Parathyroid adenoma (tissue), 2 donors: ENCODE results near the gene FGF4.

Experiments used
- H2AFZ ChIP-seq: fragments of 300-600 bp; sonication (generic); one replicate; pipeline ENCODE4 v1.7.0; 2017; ENCODE audit warnings: antibody characterized with exemption, mild to moderate bottlenecking
- H3K27ac ChIP-seq: fragments of 300-600 bp; sonication (generic); one replicate; pipeline ENCODE4 v1.7.0; 2017
- H3K27me3 ChIP-seq: fragments of 300-600 bp; sonication (generic); one replicate; pipeline ENCODE4 v1.7.0; 2017; ENCODE audit warnings: low read length; ENCODE audit not compliant: control insufficient read depth, insufficient read depth
- H3K36me3 ChIP-seq: fragments of 300-600 bp; sonication (generic); one replicate; pipeline ENCODE4 v1.7.0; 2017; ENCODE audit warnings: low read length; ENCODE audit not compliant: control insufficient read depth, insufficient read depth
- H3K4me1 ChIP-seq: fragments of 300-600 bp; sonication (generic); one replicate; pipeline ENCODE4 v1.7.0; 2017; ENCODE audit warnings: control low read depth
- H3K4me2 ChIP-seq: fragments of 300-600 bp; sonication (generic); one replicate; pipeline ENCODE4 v1.7.0; 2017; ENCODE audit warnings: low read length
- H3K4me3 ChIP-seq: fragments of 300-600 bp; sonication (generic); one replicate; pipeline ENCODE4 v1.7.0; 2017; ENCODE audit warnings: low read depth, low read length
- H3K79me2 ChIP-seq: fragments of 300-600 bp; sonication (generic); one replicate; pipeline ENCODE4 v1.7.0; 2017; ENCODE audit warnings: control low read depth
- H3K9ac ChIP-seq: fragments of 300-600 bp; sonication (generic); one replicate; pipeline ENCODE4 v1.7.0; 2017; ENCODE audit warnings: mild to moderate bottlenecking
- H3K9me3 ChIP-seq: fragments of 300-600 bp; sonication (generic); one replicate; pipeline ENCODE4 v1.7.0; 2017; ENCODE audit warnings: low read length; ENCODE audit not compliant: control insufficient read depth
- TF ChIP-seq, protein P1 (sequence below): fragments of 300-600 bp; sonication (generic); IDR thresholded peaks from one replicate; pipeline ENCODE4 v1.7.0; 2017; ENCODE audit warnings: antibody characterized with exemption, mild to moderate bottlenecking
- donor health status: primary hyperparathyroidism.

The FGF4 gene

GRCh38 chr11:69803022-69803421 is 27.9 kb upstream of the FGF4 start:
- H3K36me3 ChIP-seq: no peaks in the 10 kb centered on the region
- no peak overlapping the region for H3K9ac ChIP-seq
- H3K27ac ChIP-seq: no peak overlapping the region
- H3K4me2 ChIP-seq: no peak overlapping the region
- no peaks in the 10 kb centered on the region for H3K27me3 ChIP-seq
- no peaks in the 10 kb centered on the region for H3K79me2 ChIP-seq
- no peaks in the 10 kb centered on the region for H3K9me3 ChIP-seq
- H3K4me3 ChIP-seq: no peak overlapping the region
- TF ChIP-seq, protein P1, sequence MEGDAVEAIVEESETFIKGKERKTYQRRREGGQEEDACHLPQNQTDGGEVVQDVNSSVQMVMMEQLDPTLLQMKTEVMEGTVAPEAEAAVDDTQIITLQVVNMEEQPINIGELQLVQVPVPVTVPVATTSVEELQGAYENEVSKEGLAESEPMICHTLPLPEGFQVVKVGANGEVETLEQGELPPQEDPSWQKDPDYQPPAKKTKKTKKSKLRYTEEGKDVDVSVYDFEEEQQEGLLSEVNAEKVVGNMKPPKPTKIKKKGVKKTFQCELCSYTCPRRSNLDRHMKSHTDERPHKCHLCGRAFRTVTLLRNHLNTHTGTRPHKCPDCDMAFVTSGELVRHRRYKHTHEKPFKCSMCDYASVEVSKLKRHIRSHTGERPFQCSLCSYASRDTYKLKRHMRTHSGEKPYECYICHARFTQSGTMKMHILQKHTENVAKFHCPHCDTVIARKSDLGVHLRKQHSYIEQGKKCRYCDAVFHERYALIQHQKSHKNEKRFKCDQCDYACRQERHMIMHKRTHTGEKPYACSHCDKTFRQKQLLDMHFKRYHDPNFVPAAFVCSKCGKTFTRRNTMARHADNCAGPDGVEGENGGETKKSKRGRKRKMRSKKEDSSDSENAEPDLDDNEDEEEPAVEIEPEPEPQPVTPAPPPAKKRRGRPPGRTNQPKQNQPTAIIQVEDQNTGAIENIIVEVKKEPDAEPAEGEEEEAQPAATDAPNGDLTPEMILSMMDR: no peak
- H3K4me1 ChIP-seq: no peaks in the 10 kb centered on the region
- no peak overlapping the region for H2AFZ ChIP-seq

DNA sequence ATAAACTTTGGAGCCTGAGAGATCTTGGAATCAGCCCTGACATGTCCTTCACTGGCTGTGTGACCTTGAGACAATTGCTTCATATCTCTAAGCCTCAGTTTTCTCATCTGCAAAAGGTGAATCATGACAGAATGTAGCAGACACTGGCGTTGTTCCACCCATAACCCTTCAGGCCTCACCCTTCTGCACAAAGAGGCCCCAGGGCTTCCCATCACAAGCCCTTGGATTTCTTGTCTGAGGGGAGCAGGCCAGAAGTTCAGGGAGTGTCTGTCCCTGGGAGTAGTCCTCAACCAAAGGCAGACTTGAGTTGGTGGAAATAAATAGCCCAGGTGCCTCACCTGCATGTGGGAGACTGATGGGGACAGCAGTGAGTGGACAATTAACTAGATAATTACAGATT is 27.4 kb upstream of the FGF4 start:
- Histone ChIP-seq H3K27ac (no peak overlapping the region), H3K36me3 (no peaks in the 10 kb centered on the region), H3K4me2 (no peak overlapping the region), H2AFZ (no peak overlapping the region), H3K9ac (no peak overlapping the region), H3K9me3 (no peaks in the 10 kb centered on the region), H3K4me3 (no peak overlapping the region), H3K4me1 (no peaks in the 10 kb centered on the region), H3K79me2 (no peaks in the 10 kb centered on the region), H3K27me3 (no peaks in the 10 kb centered on the region)
- TF ChIP-seq, protein P1: no peak

DNA sequence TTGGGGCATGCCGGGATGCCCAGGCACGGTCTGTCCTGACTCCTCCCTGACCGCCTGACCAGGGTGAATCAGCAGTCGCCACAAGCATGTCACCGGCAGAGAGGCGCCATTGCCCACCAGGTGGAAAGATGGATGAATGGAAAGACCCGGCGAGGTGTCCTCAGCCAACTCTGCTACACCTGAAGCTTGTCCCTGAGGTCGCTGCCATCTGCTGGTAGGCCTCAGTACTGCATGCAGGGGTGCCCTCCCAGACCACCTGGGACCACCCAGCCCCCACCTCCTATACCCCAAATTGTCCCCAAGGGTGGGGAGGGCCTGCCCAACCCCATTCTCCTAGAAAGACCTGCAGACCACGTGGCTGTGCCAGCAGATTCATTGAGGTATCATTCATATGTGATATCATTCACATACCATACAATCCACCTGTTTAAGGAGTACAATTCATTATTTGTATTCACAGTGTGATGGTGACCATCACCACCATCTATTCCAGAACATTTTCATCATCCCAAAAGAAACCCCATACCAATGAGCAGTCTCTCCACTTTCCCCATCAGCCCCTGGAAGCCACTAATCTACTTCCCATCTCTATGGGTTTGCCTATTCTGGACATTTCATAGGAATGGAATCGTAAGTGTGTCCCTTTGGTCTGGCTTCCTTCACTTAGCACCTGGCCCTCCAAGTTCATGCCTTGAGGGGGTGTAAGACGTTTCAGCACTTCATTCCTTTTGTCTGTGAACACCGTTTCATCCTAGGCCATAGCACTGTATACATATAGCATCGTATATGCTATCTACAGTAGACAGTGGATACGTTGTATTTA is 26.6 kb upstream of the FGF4 start:
- H3K27me3 ChIP-seq: no peaks in the 10 kb centered on the region
- no peak overlapping the region for H3K4me3 ChIP-seq
- no peaks in the 10 kb centered on the region for H3K9me3 ChIP-seq
- H3K4me2 ChIP-seq: no peak overlapping the region
- H3K4me1 ChIP-seq: no peaks in the 10 kb centered on the region
- TF ChIP-seq, protein P1: peak; percentile 70
- no peak overlapping the region for H3K9ac ChIP-seq
- H3K36me3 ChIP-seq: no peaks in the 10 kb centered on the region
- H3K27ac ChIP-seq: no peak overlapping the region
- H2AFZ ChIP-seq: no peak overlapping the region
- H3K79me2 ChIP-seq: no peaks in the 10 kb centered on the region

- Histone ChIP-seq H3K27me3 (no peaks in the 10 kb centered on the region), H3K36me3 (no peaks in the 10 kb centered on the region), H3K4me2 (no peak overlapping the region), H3K9ac (no peak overlapping the region), H3K4me1 (no peaks in the 10 kb centered on the region), H3K4me3 (no peak overlapping the region), H3K27ac (no peak overlapping the region), H3K79me2 (no peaks in the 10 kb centered on the region), H2AFZ (no peak overlapping the region), H3K9me3 (no peaks in the 10 kb centered on the region)
- TF ChIP-seq, protein P1: no peak
These were observed 25.1 kb upstream of the FGF4 start for GRCh38 chr11:69800278-69800677.

DNA sequence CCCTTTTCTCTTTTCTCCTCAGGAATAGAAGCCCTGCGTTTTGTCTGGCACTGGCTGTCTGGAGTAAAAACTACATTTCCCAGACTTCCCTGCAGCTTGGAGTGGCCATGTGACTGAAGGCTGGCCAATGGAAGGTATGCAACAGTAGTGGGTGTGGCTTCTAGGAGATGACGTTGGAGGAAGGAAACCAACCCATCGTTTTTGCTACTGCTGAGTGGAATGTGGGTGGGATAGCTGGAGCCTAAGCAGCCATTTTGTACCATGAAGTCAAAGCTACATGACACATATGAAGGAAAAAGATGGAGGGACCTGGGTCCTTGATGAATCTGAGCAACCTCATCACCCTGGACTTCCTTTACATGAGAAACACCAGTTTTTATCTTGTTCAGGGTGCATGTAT is 24.4 kb upstream of the FGF4 start:
- no peaks in the 10 kb centered on the region for H3K4me1 ChIP-seq
- no peaks in the 10 kb centered on the region for H3K79me2 ChIP-seq
- no peak overlapping the region for H3K4me3 ChIP-seq
- no peaks in the 10 kb centered on the region for H3K36me3 ChIP-seq
- H3K9ac ChIP-seq: no peak overlapping the region
- H3K27me3 ChIP-seq: no peaks in the 10 kb centered on the region
- no peak overlapping the region for H2AFZ ChIP-seq
- no peak overlapping the region for H3K27ac ChIP-seq
- TF ChIP-seq, protein P1: no peak
- H3K4me2 ChIP-seq: no peak overlapping the region
- H3K9me3 ChIP-seq: no peaks in the 10 kb centered on the region
